NB4 (cell line): Measurements from ENCODE around the gene IGFBP6.
"Not testable (repeated sequence)": the region's sequence is repeated elsewhere in the genome, so short reads cannot be mapped to it uniquely, and the experiment has no call there.

Experiments
- CTCF ChIP-seq: IDR thresholded peaks from one replicate; pipeline ENCODE4 v1.5.1; 2012; ENCODE audit warnings: low read depth, low read length
- MAX ChIP-seq: IDR thresholded peaks from 2 replicates; pipeline ENCODE4 v1.6.1; 2011; ENCODE audit warnings: low read depth, low read length
- POLR2A ChIP-seq: IDR thresholded peaks from 2 replicates; pipeline ENCODE4 v1.6.1; 2011; ENCODE audit warnings: mild to moderate bottlenecking; ENCODE audit not compliant: insufficient read length; ENCODE audit errors: extremely low read depth

- TF ChIP-seq CTCF, POLR2A, MAX: not testable (repeated sequence)
Measured at GRCh38 chr12:53112431-53112830, 15.0 kb downstream of the IGFBP6 start.
